ENCODE measurements around the gene ARAP1.

Gene ARAP1

DNA sequence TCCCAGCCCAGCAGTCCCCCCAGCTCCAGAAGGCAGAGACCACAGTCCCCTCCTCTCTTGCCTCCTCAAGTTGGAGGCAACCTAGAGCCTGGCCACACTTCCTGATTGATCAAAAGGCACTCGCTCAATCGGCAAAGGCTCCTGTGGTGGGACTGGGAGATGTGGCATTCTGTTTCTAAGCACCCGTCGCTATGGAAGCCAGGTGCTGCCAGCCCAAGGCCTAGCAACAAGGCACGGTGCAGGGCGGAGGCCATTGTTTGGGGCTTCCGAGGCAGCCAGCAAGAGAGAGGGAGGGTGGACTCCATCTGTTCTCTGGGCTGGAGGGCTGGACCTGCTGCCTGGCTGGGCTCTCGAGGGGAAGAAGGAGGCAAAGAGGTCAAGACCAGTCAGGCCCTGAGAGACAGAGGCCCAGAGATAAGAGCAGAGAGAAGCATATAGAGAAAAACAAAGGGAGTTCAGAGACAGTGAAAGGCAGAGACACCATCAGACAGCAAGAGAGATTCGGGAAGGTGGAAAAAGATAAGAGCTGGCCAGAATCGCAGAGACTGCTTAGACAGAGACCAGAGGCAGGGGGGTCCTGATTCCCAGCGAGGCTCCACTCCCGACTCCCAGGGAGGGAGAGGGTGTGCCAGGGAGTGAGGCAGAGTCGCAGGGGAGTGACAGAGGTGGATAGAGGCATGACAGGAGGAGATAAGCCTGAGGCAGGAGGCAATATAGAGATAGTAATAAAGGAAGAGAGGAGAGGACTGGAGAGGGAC is 99.2 kb downstream of the ARAP1 start:
- no peak for DNase-seq

DNA sequence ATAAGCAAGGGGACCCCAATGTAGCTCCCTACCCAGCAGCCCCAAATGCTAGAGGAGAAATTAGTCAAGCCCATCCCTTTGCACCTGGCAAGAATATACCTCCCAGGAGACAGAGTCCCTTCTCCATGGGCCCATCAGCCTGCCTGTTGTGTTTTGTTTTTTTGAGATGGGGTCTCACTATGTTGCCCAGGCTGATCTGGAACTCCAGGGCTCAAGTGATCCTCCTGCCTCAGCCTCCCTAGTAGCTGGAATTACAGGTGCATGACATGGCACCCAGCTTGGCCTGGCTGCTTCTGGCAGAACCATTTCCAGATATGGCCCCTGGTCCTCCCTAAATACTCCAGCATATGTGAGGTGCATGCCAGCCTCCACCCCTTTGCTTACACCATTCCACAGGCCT is 100.1 kb downstream of the ARAP1 start:
- no peak for DNase-seq

DNA sequence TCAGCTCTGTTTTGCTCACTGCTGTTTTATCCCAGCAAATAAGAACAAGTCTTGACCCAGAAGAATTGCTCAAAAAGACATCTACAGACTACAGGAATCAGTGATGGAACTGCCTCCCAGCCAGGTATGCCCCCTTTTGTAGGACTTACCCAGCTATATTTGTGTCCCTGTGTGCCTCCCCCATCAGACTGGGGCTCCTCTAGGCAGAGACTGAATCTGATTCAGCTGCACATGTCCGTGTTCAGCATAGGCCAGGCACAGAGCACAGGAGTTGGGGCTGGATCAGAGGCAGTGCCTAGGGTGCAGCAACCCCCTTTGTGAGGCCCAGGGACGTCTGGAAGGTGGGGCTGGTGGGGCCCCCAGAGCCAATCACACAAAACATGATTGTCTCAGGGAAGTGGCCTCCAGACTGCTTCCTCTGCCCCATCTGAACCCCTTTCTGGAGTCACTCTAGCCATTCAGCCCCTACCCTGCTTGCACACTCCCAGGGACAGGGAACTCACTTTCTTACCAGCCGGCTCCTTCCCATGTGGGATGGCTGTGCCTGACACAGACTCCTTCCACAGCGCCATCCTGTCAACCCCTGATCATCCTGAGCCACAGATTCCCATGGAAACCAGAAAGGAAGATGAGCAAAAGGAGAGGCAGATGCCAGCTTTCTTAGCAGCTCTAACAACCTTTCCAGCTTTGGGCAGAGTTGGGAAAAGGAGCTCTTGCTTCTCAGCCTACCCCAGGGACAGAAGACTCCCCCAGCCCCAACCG is 102.8 kb downstream of the ARAP1 start:
- no peak for DNase-seq

DNA sequence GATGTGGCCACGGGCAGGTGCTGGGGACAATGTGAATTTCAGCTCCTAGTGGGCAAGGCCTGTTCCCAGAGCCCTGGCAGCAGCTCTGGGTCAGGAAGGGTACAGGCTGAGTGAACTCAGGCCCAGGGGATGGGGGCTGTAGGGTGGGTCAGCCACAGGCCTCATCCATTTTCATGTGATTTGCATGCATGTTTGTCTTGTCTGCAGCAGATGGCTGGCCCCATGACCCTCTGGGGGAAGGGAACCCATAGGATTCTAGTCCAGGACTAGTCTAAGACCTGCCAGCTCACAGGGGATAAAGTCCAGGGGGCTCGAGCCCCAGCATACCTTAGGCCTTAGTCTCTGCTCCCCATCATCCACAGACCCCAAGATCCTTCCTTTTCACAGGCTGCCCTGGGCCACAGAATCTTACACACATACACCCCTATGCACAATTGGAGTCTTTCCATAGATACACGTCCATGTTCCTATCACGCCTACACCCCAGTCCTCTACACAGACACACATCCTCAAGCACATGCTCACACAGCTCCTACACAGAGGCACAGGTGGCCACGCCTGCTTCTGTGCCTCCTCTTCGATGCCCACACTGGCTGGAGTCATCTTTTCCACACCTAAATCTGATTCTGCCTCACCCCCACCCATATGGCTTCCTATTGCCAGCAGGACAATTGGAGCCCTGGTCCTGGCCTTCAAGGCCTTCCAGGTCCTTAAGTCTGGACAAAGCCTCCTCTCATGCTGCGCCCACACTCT is 103.6 kb downstream of the ARAP1 start:
- DNase-seq: no peak

DNA sequence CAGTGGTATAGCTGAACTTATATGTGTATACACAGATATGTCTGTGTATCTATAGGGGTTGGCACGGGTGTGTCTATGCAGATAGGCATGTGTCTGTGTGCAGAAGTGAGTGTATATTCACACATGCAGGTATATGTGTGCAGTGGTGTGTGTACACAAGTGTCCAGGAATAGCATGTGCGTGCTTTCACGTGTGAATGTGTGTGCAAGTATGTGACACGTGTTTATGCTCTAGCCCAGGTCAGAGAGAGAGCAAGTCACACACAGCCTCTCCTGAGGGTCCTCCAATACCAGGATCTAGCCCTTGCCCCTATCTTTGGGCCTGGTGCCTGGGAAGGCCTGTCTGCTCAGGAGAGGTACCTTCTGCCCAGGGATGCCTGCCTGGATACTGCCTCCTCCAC is 104.3 kb downstream of the ARAP1 start:
- no peak for DNase-seq

DNA sequence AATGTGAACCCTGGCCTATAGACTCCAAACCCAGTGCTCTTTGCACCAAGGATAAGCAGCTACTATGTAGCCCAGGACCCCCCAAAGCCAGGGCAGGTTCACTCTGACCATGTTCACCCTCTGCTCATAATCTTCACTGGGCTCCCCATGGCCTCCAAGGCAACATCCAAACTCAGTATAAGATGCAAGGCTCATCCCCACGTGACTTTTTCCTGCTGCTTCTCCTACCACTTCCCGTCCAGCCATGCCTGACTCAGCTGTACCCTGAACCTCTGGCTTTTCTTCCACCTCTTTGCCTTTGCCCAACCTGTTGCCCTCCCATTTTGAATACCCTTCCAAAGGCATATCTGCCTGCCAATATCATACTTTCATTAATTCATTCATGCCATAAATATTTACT is 105.7 kb downstream of the ARAP1 start:
- no peak for DNase-seq

DNA sequence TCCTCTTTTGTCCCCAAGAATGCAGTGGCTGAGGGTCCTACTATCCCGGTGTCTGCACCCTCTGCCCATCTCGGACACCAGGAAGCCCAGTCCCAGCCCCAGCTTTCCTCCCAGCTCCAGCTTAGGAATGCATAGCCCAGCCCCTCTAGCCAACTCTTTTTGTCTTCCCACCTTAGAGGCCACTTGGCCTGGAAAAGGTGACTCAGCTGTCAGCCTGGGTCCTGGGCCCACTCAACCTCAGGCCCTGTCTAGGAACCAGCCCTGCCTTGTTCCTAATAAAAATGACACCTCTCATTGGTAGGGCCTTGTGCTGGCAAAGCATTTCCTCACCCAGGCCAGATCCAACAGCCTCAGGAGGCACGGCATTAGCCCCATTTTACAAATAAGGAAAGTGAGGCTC is 106.2 kb downstream of the ARAP1 start:
- DNase-seq: no peak

DNA sequence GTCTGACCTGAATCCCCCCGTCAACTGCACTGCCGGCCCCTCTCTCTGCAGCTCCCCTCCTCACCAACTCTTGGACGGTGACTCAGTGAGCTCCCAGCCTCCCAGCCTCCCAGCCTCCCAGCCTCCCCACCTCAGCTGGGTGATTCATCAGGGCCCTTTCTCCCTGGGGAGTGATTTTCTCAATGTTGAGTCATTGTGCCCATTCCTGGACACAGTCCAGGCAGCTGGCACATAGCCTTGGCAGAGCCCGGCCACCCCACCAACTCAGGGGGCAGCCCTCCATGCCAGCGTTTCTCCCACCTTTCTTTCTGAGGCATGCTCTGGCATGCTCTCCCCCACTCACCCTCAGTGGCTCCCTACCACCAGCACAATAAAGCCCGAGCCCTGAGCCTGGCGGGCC is 108.7 kb downstream of the ARAP1 start:
- peak; percentile 85 for DNase-seq

DNA sequence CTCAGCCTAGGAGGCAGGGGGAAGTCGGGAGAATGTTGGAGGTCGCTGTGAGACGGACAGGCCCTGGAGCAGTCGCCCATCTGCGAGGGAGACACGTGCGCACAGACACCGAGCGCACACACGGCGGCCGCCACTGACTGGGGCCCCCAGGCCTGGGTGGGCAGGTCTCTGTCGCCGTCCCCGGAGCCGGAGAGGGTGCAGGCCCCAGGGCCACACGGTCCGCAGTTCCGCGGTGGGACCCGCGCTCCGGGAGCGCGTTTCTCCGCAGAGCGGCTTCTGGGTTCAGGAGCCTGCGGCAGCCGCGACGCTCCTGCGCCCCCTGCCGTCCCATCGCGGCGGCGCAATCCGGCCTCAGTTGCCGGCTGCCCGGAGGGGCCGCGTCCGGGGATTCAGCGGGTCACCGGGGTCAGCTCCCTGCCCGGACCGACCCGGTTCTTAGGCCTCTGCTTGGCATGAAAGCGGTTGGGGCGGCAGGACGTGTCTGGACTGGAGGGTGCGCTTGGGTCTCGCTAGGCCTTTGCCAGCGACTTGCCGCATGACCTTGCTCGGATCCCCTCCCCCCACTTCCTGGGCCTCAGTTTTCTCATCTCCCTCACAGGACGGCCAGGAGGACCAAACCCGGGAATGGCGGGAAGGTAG is 109.2 kb downstream of the ARAP1 start:
- peak; percentile 98 for DNase-seq

DNA sequence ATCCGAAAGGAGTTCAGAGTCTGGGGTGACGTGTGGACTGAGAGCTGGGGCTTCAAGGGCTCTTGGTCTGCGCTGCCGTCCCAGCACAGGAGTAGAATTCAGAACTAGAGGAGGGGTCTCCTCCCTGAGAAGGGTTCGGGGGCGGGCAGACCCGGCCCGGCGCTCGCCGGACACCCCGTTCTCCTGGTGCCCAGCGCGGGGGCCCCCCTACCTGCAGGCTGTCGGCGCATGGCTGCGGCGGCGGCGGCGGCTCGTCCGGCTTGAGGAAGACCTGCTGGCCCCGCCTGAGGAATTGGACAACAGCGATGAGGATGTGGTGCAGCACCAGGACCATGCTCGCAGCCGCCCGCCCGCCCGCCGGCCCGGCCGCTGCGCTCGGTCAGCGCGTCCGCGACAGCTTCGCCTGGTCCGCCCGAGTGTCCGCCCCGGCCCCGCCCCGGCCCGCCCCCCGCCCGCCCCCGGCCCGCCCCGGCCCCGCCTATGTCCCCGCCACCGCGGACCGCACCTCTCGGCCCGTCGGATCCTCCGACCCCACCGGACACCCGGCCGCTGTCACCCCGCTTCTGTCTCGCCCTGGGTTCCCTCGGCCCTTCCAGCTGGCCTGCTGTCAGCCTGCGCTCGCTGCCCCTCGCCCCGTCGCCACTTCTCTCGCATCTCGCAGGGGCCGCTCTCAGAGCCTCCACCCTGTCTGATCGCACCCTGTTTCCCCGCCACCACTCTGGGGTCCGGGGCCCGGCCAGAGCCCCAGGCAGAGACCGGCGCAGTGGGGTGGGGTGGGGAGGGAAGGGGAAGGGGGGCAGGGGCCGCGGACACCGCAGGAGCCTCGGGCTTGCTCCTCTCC is 109.9 kb downstream of the ARAP1 start:
- DNase-seq: peak; percentile 94

DNA sequence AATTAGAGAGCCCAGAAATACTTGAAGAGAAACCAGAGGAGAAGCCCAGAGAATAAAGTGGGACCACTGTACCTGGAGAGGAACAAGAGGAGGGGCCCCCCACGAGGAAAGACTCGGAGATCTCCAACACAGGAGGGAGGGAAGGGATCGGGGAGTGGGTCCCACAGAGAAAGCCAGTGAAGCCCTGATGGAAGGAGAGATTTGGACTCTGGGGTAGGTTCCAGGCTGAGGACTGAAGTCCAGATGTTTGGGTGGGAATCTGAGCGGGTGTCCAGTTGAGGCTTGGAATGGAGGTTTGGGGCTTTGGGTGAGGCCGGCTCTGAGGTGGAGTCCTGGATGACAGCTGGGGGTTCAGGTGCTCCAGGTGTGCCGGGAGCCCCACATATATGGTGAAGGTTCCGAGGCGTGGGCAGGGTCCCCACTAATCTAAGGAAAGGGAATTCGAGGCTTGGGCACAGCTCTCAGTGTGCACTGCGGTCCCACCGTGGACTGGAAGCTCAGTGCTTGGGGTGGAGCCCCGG is 110.6 kb downstream of the ARAP1 start:
- DNase-seq: no peak

DNA sequence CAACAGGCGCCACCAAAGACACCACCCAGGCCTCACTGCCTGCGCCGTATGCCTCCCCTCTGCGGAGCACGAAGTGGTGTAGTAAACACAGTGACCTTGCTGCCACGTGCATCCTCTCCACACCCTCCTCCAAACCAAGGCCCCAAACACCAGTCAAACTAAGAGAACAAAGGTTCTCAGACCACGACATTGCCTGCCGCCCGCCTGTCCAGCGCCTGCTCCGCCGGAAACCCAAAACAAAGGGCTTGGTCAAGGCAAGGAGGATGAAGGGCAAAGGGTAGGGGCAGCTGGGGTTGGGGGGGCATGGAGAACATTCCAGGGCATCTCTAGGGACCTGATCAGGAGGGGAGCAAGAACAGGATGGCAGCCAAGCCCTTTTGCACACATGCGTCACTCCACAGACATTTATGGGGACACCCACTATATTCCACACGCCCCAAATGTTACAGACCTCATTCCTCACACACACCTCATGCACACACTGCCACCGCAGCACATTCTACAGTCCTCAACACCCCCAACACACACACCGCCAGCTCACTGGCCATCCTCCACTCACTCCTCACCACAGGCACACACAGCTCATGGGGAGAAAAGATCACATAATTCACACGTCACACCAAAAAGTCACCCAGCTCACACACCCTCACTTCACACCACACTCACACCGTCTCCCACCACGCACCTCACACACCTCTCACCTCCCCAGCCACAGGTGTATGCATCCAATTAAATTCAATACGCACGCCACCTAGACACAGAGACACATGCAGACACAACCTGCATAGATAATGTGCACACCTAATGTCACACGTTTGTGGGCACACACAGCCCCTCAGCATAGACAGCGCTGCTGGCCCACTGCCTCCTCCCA is 112.5 kb downstream of the ARAP1 start:
- no peak for DNase-seq

DNA sequence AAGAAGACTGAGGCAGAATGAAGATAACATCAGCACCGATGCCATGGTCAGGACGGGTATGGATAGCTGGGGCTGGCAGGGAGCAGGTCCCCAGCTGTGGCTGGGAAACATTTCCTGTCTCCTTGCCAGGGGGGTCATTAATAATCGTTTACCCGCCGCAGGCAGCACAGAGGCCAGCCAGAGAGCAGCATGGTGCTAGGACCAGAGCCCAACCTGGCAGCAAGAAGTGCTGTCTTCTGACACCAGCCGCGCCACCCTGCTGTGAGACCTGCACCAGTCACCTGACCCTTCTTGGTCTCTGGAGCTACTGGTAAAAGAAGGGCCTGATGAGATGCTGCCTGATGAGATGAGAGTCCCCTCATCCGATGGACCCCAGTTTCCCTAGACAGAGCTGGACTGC is 114.3 kb downstream of the ARAP1 start:
- no peak for DNase-seq

DNA sequence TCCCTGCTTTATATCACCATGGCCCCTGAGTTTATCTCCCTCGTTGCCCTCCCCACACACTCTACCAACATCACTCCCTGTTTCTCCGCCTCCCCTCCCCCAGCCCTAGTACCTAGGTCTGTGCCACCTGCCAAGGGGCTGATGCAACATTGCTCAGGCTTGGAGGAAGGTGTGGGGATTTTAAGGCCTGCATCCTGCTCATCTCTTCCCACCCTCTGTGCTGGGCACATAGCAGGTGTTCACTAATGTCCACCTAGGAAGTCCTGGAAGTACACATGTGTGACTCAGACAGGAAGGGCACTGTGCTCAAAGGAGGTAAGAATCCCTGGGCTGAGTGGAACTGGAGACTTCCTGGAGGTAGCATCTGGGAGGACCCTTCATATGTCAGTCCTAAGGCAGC is 115.0 kb downstream of the ARAP1 start:
- no peak for DNase-seq

DNA sequence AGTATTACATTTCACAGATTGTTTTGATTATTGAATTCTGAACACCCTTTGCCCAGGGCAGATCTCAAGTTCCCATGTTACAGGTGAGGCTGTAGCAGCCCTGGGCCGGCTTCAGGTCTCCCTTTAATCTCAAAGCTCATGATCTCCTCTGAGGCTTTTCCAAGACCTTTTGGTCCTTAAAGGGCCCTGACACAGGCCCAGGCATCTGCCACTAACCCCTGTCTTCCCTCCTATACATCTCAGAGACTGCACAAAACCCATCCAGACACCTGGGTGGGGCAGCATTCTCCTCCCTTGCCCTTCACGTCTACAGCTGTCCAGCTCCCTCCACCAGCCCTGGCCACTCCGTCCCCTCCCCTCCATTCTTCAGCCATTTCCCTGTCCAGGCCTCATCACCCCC is 115.8 kb downstream of the ARAP1 start:
- no peak for DNase-seq

DNA sequence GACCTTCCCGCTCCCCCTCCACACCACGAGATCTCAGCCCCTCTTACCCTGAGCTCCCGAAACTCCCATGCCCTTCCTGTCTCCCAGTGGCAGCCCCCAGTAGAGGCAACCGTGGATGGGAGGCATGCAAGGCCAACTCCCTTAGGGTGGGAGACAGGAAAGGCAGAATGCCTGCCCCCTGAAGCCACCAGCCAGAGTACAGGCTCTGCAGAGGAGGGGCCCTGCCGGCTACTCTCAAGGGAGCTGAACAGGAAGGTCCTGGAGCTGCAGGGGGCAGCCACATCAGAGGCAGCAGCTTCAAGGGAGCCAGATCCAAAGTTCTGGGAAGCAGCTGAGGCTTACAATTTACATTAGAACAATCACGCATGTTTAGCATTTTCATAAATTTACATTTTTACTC is 116.3 kb downstream of the ARAP1 start:
- DNase-seq: no peak

DNA sequence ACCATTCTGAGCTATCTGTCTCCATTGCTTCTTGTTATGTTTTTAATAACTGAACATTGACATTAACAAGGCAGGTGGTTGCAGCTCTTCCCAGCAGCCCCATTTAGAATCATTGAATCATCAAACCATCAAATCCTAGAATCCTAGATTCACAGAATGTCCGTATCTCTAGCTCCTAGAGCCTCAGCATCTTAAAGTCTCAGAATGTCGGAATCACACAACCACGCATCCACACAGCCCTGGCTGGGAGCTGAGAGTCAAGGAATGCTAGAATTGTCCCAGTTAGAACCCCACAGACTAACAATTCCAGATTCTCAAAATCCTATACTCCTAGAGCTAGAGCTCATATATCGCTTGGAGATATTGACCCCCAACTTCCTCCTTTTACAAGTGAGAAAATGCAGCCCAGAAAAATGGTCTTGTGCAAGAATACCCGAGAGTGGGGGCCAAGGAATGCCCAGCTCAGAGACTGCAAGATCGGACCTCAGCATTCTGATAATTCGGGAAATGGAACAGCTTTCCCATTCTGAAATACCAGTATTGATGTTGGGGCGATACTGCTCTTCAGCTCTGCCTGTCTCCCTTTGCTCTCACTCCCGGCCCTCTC is 116.8 kb downstream of the ARAP1 start:
- DNase-seq: no peak

Data from 8988T (cell line).